T-helper 1 cell treated with Interleukin-12 subunit alpha and Interleukin-12 subunit beta and Interleukin-4 antibody, amounts not matched to agents 30 μg/mL and 1 μg/mL, for 36 hours (primary cell): Measurements from ENCODE around the gene DNHD1.

Experiments used
- H3K27ac Mint-ChIP-seq: one replicate; pipeline ENCODE4 v1.8.0; 2021; ENCODE audit warnings: mild to moderate bottlenecking, mixed read lengths
- H3K27me3 Mint-ChIP-seq: one replicate; pipeline ENCODE4 v1.8.0; 2021; ENCODE audit warnings: low read depth, mixed read lengths
- H3K36me3 Mint-ChIP-seq: one replicate; pipeline ENCODE4 v1.8.0; 2021; ENCODE audit warnings: low read depth, mixed read lengths
- H3K4me1 Mint-ChIP-seq: one replicate; pipeline ENCODE4 v1.8.0; 2021; ENCODE audit warnings: low read depth, mixed read lengths
- H3K4me3 Mint-ChIP-seq: one replicate; pipeline ENCODE4 v1.8.0; 2021; ENCODE audit warnings: mild to moderate bottlenecking, moderate library complexity, mixed read lengths
- H3K9me3 Mint-ChIP-seq: one replicate; pipeline ENCODE4 v1.8.0; 2021; ENCODE audit warnings: mixed read lengths

DNHD1 gene

GRCh38 chr11:6474413-6474792, 22.7 kb upstream of the DNHD1 start:
- peaks cover 13% of the 10 kb centered on the region for H3K27me3 Mint-ChIP-seq
- peak overlapping the region; percentile 26 for H3K27ac Mint-ChIP-seq

GRCh38 chr11:6474806-6475500, 22.1 kb upstream of the DNHD1 start:
- H3K4me3 Mint-ChIP-seq = peak overlapping the region; percentile 25
- peaks cover 13% of the 10 kb centered on the region for H3K27me3 Mint-ChIP-seq
- no peak overlapping the region for H3K27ac Mint-ChIP-seq
- H3K9me3 Mint-ChIP-seq = no peaks in the 10 kb centered on the region
- peaks cover 11% of the 10 kb centered on the region for H3K36me3 Mint-ChIP-seq
- peaks cover 21% of the 10 kb centered on the region for H3K4me1 Mint-ChIP-seq

More at GRCh38 chr11:6474413-6474792, 22.7 kb upstream of the DNHD1 start:
- peaks cover 11% of the 10 kb centered on the region for H3K36me3 Mint-ChIP-seq
- peak overlapping the region; percentile 68 for H3K4me3 Mint-ChIP-seq
- peaks cover 18% of the 10 kb centered on the region for H3K4me1 Mint-ChIP-seq
- no peaks in the 10 kb centered on the region for H3K9me3 Mint-ChIP-seq

- peaks cover 30% of the 10 kb centered on the region for H3K4me1 Mint-ChIP-seq
- H3K9me3 Mint-ChIP-seq = no peaks in the 10 kb centered on the region
- H3K27me3 Mint-ChIP-seq = peaks cover 13% of the 10 kb centered on the region
- H3K36me3 Mint-ChIP-seq = peaks cover 11% of the 10 kb centered on the region
- H3K4me3 Mint-ChIP-seq = no peak overlapping the region
- H3K27ac Mint-ChIP-seq = no peak overlapping the region
Observed at GRCh38 chr11:6475936-6476335, 21.1 kb upstream of the DNHD1 start.

GRCh38 chr11:6476571-6476970, 20.5 kb upstream of the DNHD1 start:
- H3K27me3 Mint-ChIP-seq = peaks cover 10% of the 10 kb centered on the region
- peaks cover 30% of the 10 kb centered on the region for H3K4me1 Mint-ChIP-seq
- no peak overlapping the region for H3K27ac Mint-ChIP-seq
- no peak overlapping the region for H3K4me3 Mint-ChIP-seq
- H3K9me3 Mint-ChIP-seq = no peaks in the 10 kb centered on the region
- H3K36me3 Mint-ChIP-seq = peaks cover 11% of the 10 kb centered on the region

- H3K27me3 Mint-ChIP-seq = no peaks in the 10 kb centered on the region
- H3K36me3 Mint-ChIP-seq = peaks cover 25% of the 10 kb centered on the region
- peak overlapping the region; percentile 97 for H3K27ac Mint-ChIP-seq
- no peaks in the 10 kb centered on the region for H3K9me3 Mint-ChIP-seq
- H3K4me1 Mint-ChIP-seq = peaks cover 30% of the 10 kb centered on the region
- peak overlapping the region; percentile 93 for H3K4me3 Mint-ChIP-seq
Observed at GRCh38 chr11:6480299-6480914, 16.7 kb upstream of the DNHD1 start.

GRCh38 chr11:6481012-6481923, 15.8 kb upstream of the DNHD1 start, which contains the start of the genes ARFIP2 and TIMM10B:
ARFIP2 (minus strand) TSS chr11:6481331; CDS start chr11:6480421, 910 bp downstream.
TIMM10B (plus strand) TSS chr11:6481501; CDS start chr11:6481517, 16 bp downstream.
- peaks cover 25% of the 10 kb centered on the region for H3K36me3 Mint-ChIP-seq
- peak within 1 kb of the TSS; percentile 97 for H3K27ac Mint-ChIP-seq
- H3K27me3 Mint-ChIP-seq = no peaks in the 10 kb centered on the region
- no peaks in the 10 kb centered on the region for H3K9me3 Mint-ChIP-seq
- H3K4me3 Mint-ChIP-seq = peak within 1 kb of the TSS; percentile 93
- H3K4me1 Mint-ChIP-seq = peaks cover 30% of the 10 kb centered on the region

- peaks cover 25% of the 10 kb centered on the region for H3K36me3 Mint-ChIP-seq
- H3K9me3 Mint-ChIP-seq = no peaks in the 10 kb centered on the region
- peaks cover 30% of the 10 kb centered on the region for H3K4me1 Mint-ChIP-seq
- peak overlapping the region; percentile 97 for H3K27ac Mint-ChIP-seq
- H3K27me3 Mint-ChIP-seq = no peaks in the 10 kb centered on the region
- H3K4me3 Mint-ChIP-seq = peak overlapping the region; percentile 93
Observed at GRCh38 chr11:6481924-6482275, 15.2 kb upstream of the DNHD1 start.

GRCh38 chr11:6482441-6482840, 14.6 kb upstream of the DNHD1 start:
- Mint-ChIP-seq H3K27me3 (no peaks in the 10 kb centered on the region), H3K36me3 (peaks cover 25% of the 10 kb centered on the region), H3K27ac (peak overlapping the region; percentile 6), H3K4me3 (peak overlapping the region; percentile 93), H3K9me3 (no peaks in the 10 kb centered on the region), H3K4me1 (peaks cover 30% of the 10 kb centered on the region)

GRCh38 chr11:6483015-6483414, 14.1 kb upstream of the DNHD1 start:
- Mint-ChIP-seq H3K4me3 (peak overlapping the region; percentile 93), H3K9me3 (no peaks in the 10 kb centered on the region), H3K27ac (peak overlapping the region; percentile 6), H3K36me3 (peaks cover 21% of the 10 kb centered on the region), H3K4me1 (peaks cover 30% of the 10 kb centered on the region), H3K27me3 (no peaks in the 10 kb centered on the region)

GRCh38 chr11:6485661-6486060, 11.4 kb upstream of the DNHD1 start:
- Mint-ChIP-seq H3K36me3 (peaks cover 17% of the 10 kb centered on the region), H3K27me3 (no peaks in the 10 kb centered on the region), H3K4me3 (no peak overlapping the region), H3K4me1 (peaks cover 21% of the 10 kb centered on the region), H3K9me3 (no peaks in the 10 kb centered on the region), H3K27ac (no peak overlapping the region)

- H3K36me3 Mint-ChIP-seq = peaks cover 17% of the 10 kb centered on the region
Observed at GRCh38 chr11:6486256-6486655, 10.8 kb upstream of the DNHD1 start.

GRCh38 chr11:6486938-6487337, 10.1 kb upstream of the DNHD1 start:
- Mint-ChIP-seq H3K9me3 (no peaks in the 10 kb centered on the region), H3K4me1 (peaks cover 18% of the 10 kb centered on the region), H3K4me3 (no peak overlapping the region), H3K36me3 (peaks cover 17% of the 10 kb centered on the region), H3K27ac (no peak overlapping the region), H3K27me3 (no peaks in the 10 kb centered on the region)

More at GRCh38 chr11:6486256-6486655, 10.8 kb upstream of the DNHD1 start:
- Mint-ChIP-seq H3K4me3 (no peak overlapping the region), H3K4me1 (peaks cover 18% of the 10 kb centered on the region), H3K27me3 (no peaks in the 10 kb centered on the region), H3K27ac (no peak overlapping the region), H3K9me3 (no peaks in the 10 kb centered on the region)

- H3K9me3 Mint-ChIP-seq = no peaks in the 10 kb centered on the region
- peaks cover 9% of the 10 kb centered on the region for H3K36me3 Mint-ChIP-seq
- no peak overlapping the region for H3K27ac Mint-ChIP-seq
- peaks cover 8% of the 10 kb centered on the region for H3K4me1 Mint-ChIP-seq
- no peak overlapping the region for H3K4me3 Mint-ChIP-seq
- H3K27me3 Mint-ChIP-seq = no peaks in the 10 kb centered on the region
Observed at GRCh38 chr11:6488342-6488741, 8.7 kb upstream of the DNHD1 start.

GRCh38 chr11:6488821-6489220, 8.3 kb upstream of the DNHD1 start:
- Mint-ChIP-seq H3K27ac (no peak overlapping the region), H3K4me1 (peaks cover 5% of the 10 kb centered on the region), H3K9me3 (no peaks in the 10 kb centered on the region), H3K27me3 (no peaks in the 10 kb centered on the region), H3K36me3 (peaks cover 6% of the 10 kb centered on the region), H3K4me3 (no peak overlapping the region)
